ENCODE measurements around the gene GFER. TPM values are rescaled to one million over a fixed set of nuclear protein-coding genes. Genes with fewer than 3 reads are reported as not detected.

GFER gene
- total and polyA plus RNA-seq, 9 of the 15 experiments (the other 6 are each of a cell fraction or from before 2014, with no cell fraction given): 4.3 to 53.7 (median 19.8) TPM

DNA sequence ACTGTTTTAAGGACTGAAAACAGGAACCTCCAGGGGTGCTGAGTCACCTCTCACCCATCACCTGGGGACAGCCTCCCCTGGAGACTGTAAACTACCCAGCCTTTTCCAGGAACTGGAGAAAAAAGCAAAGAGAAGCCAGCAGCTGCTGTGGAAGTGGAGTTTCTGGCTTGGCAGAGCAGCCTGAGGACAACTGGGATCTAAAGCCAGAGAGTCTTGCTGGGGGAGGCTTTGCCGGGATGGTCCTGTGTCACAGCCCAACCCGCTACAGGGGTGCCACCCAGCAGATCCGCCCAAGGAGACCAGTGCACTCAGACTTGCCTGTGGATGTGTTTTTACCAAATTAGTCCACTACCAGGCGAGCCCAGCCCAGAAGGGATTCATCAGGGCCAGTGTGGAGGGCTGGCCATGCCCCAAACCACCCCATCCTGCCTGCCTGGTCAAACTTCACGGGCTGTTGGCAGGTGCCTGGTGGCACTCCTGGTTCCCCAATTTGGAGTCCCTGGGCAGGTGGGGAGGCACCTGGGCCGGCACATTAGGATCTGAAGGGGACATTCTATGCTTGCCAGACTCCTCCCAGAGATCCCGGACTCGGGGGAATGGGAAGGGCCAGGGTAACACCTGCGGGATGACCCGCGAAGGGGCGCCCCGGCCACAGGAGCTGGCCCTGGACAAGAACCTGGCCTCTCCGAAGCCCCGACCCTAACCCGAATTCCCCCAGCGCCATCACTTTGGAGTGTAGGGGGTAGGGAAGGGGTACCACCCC is 41.8 kb upstream of the GFER start (continued):
- TF ChIP-seq, protein P1, sequence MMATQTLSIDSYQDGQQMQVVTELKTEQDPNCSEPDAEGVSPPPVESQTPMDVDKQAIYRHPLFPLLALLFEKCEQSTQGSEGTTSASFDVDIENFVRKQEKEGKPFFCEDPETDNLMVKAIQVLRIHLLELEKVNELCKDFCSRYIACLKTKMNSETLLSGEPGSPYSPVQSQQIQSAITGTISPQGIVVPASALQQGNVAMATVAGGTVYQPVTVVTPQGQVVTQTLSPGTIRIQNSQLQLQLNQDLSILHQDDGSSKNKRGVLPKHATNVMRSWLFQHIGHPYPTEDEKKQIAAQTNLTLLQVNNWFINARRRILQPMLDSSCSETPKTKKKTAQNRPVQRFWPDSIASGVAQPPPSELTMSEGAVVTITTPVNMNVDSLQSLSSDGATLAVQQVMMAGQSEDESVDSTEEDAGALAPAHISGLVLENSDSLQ (IDR thresholded peaks at IDR 0.05): peak; percentile 60; the same call in 1 of the 2 replicates
- TF ChIP-seq FOXA3 (CRISPR knock-in tag; conservative IDR thresholded peaks at IDR 0.05 in 1 of 2, IDR thresholded peaks at IDR 0.05 in 1 of 2) (no peak), CEBPG (CRISPR knock-in tag; IDR thresholded peaks at IDR 0.05) (no peak), CEBPG (tag; conservative IDR thresholded peaks at IDR 0.05 in 1 of 2, IDR thresholded peaks at IDR 0.05 in 1 of 2) (no peak), TSC22D4 (tag; IDR thresholded peaks at IDR 0.05) (no peak), PHB2 (IDR thresholded peaks at IDR 0.05; ENCODE audit: low read depth) (no peak), PPARD (CRISPR knock-in tag; IDR thresholded peaks at IDR 0.05) (no peak), EP400 (IDR thresholded peaks at IDR 0.05) (peak; percentile 48; the same call in 1 of the 2 replicates), TEAD4 (IDR thresholded peaks at IDR 0.05; ENCODE audit: low read length) (no peak; the same call in 1 of the 2 replicates), TEAD4 (CRISPR knock-in tag; IDR thresholded peaks at IDR 0.05; ENCODE audit: borderline replicate concordance) (no peak), E2F3 (CRISPR knock-in tag; IDR thresholded peaks at IDR 0.05) (no peak), RBFOX2 (IDR thresholded peaks at IDR 0.05; ENCODE audit: low read depth, low read length) (no peak), HDGF (IDR thresholded peaks at IDR 0.05) (no peak), HDAC2 (IDR thresholded peaks at IDR 0.05) (no peak), POLR2G (IDR thresholded peaks at IDR 0.05; ENCODE audit: low read depth, low read length) (no peak), RB1 (IDR thresholded peaks at IDR 0.05; ENCODE audit: low read depth) (no peak), ZNF507 (tag; conservative IDR thresholded peaks at IDR 0.05) (no peak), TARDBP (IDR thresholded peaks at IDR 0.05) (no peak), ZNF23 (CRISPR knock-in tag; IDR thresholded peaks at IDR 0.05) (no peak), ZNF780A (CRISPR knock-in tag; IDR thresholded peaks at IDR 0.05) (no peak), POU5F1 (IDR thresholded peaks at IDR 0.05; ENCODE audit: borderline replicate concordance, low read depth, low read length, partially characterized antibody) (no peak), ZNF140 (CRISPR knock-in tag; IDR thresholded peaks at IDR 0.05) (no peak), ZBED1 (IDR thresholded peaks at IDR 0.05) (no peak)
- TF ChIP-seq, protein P2, sequence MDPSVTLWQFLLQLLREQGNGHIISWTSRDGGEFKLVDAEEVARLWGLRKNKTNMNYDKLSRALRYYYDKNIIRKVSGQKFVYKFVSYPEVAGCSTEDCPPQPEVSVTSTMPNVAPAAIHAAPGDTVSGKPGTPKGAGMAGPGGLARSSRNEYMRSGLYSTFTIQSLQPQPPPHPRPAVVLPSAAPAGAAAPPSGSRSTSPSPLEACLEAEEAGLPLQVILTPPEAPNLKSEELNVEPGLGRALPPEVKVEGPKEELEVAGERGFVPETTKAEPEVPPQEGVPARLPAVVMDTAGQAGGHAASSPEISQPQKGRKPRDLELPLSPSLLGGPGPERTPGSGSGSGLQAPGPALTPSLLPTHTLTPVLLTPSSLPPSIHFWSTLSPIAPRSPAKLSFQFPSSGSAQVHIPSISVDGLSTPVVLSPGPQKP (CRISPR knock-in tag; IDR thresholded peaks at IDR 0.05): no peak
- TF ChIP-seq, protein P3, sequence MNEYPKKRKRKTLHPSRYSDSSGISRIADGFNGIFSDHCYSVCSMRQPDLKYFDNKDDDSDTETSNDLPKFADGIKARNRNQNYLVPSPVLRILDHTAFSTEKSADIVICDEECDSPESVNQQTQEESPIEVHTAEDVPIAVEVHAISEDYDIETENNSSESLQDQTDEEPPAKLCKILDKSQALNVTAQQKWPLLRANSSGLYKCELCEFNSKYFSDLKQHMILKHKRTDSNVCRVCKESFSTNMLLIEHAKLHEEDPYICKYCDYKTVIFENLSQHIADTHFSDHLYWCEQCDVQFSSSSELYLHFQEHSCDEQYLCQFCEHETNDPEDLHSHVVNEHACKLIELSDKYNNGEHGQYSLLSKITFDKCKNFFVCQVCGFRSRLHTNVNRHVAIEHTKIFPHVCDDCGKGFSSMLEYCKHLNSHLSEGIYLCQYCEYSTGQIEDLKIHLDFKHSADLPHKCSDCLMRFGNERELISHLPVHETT (CRISPR knock-in tag; conservative IDR thresholded peaks at IDR 0.05 in 1 of 2, IDR thresholded peaks at IDR 0.05 in 1 of 2): 0 out of 4 replicates have a peak, but pooled peaks of 1 of the 2 experiments have one; percentile 22
- TF ChIP-seq, protein P4, sequence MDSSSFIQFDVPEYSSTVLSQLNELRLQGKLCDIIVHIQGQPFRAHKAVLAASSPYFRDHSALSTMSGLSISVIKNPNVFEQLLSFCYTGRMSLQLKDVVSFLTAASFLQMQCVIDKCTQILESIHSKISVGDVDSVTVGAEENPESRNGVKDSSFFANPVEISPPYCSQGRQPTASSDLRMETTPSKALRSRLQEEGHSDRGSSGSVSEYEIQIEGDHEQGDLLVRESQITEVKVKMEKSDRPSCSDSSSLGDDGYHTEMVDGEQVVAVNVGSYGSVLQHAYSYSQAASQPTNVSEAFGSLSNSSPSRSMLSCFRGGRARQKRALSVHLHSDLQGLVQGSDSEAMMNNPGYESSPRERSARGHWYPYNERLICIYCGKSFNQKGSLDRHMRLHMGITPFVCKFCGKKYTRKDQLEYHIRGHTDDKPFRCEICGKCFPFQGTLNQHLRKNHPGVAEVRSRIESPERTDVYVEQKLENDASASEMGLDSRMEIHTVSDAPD (CRISPR knock-in tag; IDR thresholded peaks at IDR 0.05): no peak
